Measurements from ENCODE around the gene HDDC3.

HDDC3 gene

GRCh38 chr15:90957791-90958190, 25.4 kb upstream of the HDDC3 start:
- no peak for DNase-seq (ENCODE audit: extremely low read depth, low read depth)
- TF ChIP-seq, protein P1, sequence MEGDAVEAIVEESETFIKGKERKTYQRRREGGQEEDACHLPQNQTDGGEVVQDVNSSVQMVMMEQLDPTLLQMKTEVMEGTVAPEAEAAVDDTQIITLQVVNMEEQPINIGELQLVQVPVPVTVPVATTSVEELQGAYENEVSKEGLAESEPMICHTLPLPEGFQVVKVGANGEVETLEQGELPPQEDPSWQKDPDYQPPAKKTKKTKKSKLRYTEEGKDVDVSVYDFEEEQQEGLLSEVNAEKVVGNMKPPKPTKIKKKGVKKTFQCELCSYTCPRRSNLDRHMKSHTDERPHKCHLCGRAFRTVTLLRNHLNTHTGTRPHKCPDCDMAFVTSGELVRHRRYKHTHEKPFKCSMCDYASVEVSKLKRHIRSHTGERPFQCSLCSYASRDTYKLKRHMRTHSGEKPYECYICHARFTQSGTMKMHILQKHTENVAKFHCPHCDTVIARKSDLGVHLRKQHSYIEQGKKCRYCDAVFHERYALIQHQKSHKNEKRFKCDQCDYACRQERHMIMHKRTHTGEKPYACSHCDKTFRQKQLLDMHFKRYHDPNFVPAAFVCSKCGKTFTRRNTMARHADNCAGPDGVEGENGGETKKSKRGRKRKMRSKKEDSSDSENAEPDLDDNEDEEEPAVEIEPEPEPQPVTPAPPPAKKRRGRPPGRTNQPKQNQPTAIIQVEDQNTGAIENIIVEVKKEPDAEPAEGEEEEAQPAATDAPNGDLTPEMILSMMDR (IDR thresholded peaks at IDR 0.05; ENCODE audit: low read depth, low read length): no peak

GRCh38 chr15:90957031-90957790, 24.9 kb upstream of the HDDC3 start:
- no peak for DNase-seq (ENCODE audit: extremely low read depth, low read depth)
- TF ChIP-seq, protein P1 (IDR thresholded peaks at IDR 0.05; ENCODE audit: low read depth, low read length): no peak

GRCh38 chr15:90956274-90957030, 24.1 kb upstream of the HDDC3 start:
- TF ChIP-seq, protein P1 (IDR thresholded peaks at IDR 0.05; ENCODE audit: low read depth, low read length): peak; percentile 65
- no peak for DNase-seq (ENCODE audit: extremely low read depth, low read depth)

- no peak for DNase-seq (ENCODE audit: extremely low read depth, low read depth)
- TF ChIP-seq, protein P1 (IDR thresholded peaks at IDR 0.05; ENCODE audit: low read depth, low read length): no peak
These were observed 23.4 kb upstream of the HDDC3 start for GRCh38 chr15:90955624-90956273.

- DNase-seq (ENCODE audit: extremely low read depth, low read depth): peak; percentile 83
- TF ChIP-seq, protein P1 (IDR thresholded peaks at IDR 0.05; ENCODE audit: low read depth, low read length): no peak
These were observed 22.6 kb upstream of the HDDC3 start, which contains the start of gene RCCD1 for GRCh38 chr15:90954712-90955623. Gene RCCD1, plus strand, starts transcription at chr15:90954884. Its CDS starts 1,851 bp downstream, at chr15:90956735.

DNA sequence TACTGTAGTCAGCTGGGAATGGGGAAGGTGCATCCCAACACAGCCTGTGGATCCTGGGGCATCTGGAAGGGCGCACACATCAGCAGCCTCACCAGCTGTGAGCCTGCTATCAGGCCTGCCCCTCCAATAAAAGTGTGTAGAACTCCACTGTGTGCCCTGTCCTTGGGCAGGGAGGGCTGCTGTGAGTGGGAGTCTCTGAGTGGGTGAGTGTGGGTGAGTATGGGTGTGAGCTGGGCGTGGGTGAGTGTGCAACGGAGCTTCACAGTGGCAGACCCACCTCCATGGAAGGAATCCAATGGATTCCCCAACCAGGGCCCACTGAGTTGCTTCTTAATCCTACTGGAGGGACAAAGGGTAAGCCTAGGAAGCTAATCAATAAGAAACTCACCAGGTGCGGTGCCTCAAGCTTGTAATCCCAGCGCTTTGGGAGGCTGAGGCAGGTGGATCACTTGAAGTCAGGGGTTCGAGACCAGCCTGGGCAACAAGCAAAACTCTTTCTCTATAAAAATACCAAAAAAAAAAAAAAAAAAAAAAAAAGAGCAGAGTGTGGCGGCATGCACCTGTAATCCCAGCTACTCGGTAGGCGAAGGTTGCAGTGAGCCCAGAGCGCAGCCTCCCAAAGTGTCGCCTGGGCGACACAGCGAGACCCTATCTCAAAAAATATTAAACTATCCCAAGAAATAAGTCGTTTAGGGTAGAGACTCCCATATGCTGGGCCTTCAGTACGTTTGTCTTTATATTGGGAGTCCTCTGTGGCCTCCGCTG, 21.8 kb upstream of the HDDC3 start:
- no peak for DNase-seq (ENCODE audit: extremely low read depth, low read depth)
- TF ChIP-seq, protein P1 (IDR thresholded peaks at IDR 0.05; ENCODE audit: low read depth, low read length): no peak
